ENCODE data around the gene IGHMBP2.
"Not testable (repeated sequence)": the region's sequence is repeated elsewhere in the genome, so short reads cannot be mapped to it uniquely, and the experiment has no call there.

The IGHMBP2 gene

DNA sequence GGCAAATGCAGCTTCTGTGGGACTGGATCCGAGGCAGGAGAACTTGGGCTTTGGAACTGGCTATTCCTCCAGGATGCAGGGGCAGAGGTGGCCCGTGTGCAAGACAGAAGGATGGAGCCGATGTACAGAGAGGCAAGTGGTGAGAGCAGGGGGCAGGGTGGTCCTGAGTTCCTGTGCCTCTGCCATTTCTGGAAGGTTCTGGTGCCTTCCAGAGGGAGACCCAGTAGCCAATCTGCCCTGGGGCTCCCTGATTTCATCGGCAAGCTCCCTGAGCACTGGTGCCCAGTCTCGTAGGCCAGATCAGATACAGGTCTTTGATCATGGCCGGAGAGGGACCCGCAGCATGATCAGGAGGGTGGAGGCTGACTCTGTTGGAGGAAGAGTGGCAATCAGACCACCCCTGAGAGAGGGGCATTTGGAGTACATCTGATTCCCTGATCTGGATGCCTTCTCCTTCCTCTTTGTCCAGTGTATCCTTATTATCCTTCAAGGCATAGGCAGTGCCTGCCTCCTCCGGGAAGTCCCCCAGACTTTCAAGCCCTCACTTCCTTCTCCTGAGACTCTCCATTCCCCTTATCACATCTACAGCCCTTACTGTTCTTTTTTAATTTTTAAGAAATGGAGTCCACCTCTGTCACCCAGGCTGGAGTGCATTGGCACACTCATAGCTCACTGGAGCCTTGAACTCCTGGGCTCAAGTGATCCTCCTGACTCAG is 67.4 kb downstream of the IGHMBP2 start:
- no peaks in the 10 kb centered on the region for H3K27me3 ChIP-seq (ENCODE audit: low read depth, low read length)
- peaks cover 0 to 9% of the 10 kb centered on the region in 2 donors for H3K4me1 ChIP-seq (ENCODE audit: control insufficient read depth in 1 of 2, insufficient read depth in 2 of 2, low read length in 2 of 2)
- H3K27ac ChIP-seq (ENCODE audit: low read length), result no peak overlapping the region
- no peaks in the 10 kb centered on the region for H3K9me3 ChIP-seq (ENCODE audit: control insufficient read depth in 1 of 2, low read length in 2 of 2)
- H3K4me3 ChIP-seq (ENCODE audit: low read depth in 1 of 2, low read length in 2 of 2), result no peak overlapping the region
- no peaks in the 10 kb centered on the region for H3K36me3 ChIP-seq (ENCODE audit: control insufficient read depth in 1 of 2, insufficient read depth in 2 of 2, low read length in 2 of 2)

- Histone ChIP-seq H3K27me3 (ENCODE audit: low read depth, low read length) (no peaks in the 10 kb centered on the region), H3K4me3 (ENCODE audit: low read depth in 1 of 2, low read length in 2 of 2) (no peak overlapping the region), H3K4me1 (ENCODE audit: control insufficient read depth in 1 of 2, insufficient read depth in 2 of 2, low read length in 2 of 2) (peaks cover 0 to 9% of the 10 kb centered on the region in 2 donors), H3K9me3 (ENCODE audit: control insufficient read depth in 1 of 2, low read length in 2 of 2) (no peaks in the 10 kb centered on the region), H3K36me3 (ENCODE audit: control insufficient read depth in 1 of 2, insufficient read depth in 2 of 2, low read length in 2 of 2) (no peaks in the 10 kb centered on the region), H3K27ac (ENCODE audit: low read length) (no peak overlapping the region)
These were observed 69.5 kb downstream of the IGHMBP2 start for GRCh38 chr11:68973219-68973618.

DNA sequence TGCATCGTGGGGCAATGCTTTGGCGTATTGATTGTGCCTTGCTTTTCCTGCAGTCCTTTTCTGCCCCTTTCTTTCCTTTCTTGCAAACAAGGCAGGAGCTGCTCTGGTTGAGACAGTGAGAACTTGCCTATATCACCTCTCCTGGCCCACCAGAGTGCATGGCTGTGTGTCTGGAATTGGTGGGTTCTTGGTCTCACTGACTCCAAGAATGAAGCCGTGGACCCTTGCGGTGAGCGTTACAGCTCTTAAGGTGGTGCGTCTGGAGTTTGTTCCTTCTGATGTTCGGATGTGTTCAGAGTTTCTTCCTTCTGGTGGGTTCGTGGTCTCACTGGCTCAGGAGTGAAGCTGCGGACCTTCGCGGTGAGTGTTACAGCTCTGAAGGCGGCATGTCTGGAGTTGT is 70.0 kb downstream of the IGHMBP2 start:
- H3K27ac ChIP-seq (ENCODE audit: low read length); H3K9me3 ChIP-seq (ENCODE audit: control insufficient read depth in 1 of 2, low read length in 2 of 2); H3K36me3 ChIP-seq (ENCODE audit: control insufficient read depth in 1 of 2, insufficient read depth in 2 of 2, low read length in 2 of 2); H3K4me1 ChIP-seq (ENCODE audit: control insufficient read depth in 1 of 2, insufficient read depth in 2 of 2, low read length in 2 of 2); H3K4me3 ChIP-seq (ENCODE audit: low read depth in 1 of 2, low read length in 2 of 2); H3K27me3 ChIP-seq (ENCODE audit: low read depth, low read length): not testable (repeated sequence)

DNA sequence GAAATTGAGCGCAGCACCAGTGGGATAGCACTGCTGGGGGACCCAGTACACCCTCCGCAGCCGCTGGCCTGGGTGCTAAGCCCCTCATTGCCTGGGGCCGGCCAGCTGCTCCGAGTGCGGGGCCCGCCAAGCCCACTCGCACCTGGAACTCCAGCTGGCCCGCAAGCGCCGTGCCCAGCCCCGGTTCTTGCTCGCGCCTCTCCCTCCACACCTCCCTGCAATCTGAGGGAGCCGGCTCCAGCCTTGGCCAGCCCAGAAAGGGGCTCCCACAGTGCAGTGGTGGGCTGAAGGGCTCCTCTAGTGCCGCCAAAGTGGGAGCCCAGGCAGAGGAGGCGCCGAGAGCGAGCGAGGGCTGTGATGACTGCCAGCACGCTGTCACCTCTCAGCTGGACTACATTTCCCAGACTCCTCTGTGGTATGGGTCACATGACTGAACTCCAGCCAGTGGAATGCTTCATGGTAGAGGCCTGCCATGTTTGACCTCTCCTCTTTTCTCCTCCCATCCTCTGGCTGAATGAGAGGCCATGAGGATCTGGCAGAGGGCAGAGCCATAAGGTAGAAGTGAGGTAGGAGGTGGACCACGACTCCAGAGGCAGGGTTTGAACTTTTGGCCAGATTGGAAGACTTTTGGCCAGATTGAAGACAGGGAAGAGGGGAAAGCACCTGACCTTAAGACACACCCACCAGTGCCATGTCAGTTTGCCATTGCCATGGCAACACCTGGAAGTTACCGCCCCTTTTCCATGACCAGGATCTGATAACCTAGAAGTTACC is 70.9 kb downstream of the IGHMBP2 start:
- Histone ChIP-seq H3K4me3 (ENCODE audit: low read depth in 1 of 2, low read length in 2 of 2) (no peak overlapping the region), H3K27ac (ENCODE audit: low read length) (no peak overlapping the region)

DNA sequence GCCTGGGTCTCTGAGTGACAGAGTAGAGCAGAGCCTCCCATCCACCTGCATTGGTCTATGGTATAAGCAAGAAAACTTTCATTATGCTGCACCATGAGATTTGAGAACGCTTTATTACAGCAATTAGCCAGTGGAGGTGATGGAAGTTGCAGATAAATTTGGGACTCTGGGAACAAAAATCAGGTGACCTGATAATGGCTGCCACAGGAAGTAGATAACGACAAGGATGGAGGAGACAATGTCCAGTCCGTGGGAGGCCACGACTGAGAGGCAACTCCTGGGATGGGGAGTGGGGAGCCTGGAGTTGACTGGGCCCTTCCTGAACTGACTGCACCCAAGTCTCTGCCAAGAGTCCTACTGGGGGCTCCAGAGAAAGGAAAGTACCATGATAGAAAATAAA is 72.4 kb downstream of the IGHMBP2 start:
- Histone ChIP-seq H3K36me3 (ENCODE audit: control insufficient read depth in 1 of 2, insufficient read depth in 2 of 2, low read length in 2 of 2) (no peaks in the 10 kb centered on the region), H3K4me1 (ENCODE audit: control insufficient read depth in 1 of 2, insufficient read depth in 2 of 2, low read length in 2 of 2) (peaks cover 0 to 9% of the 10 kb centered on the region in 2 donors), H3K27me3 (ENCODE audit: low read depth, low read length) (no peaks in the 10 kb centered on the region), H3K27ac (ENCODE audit: low read length) (no peak overlapping the region), H3K9me3 (ENCODE audit: control insufficient read depth in 1 of 2, low read length in 2 of 2) (no peaks in the 10 kb centered on the region), H3K4me3 (ENCODE audit: low read depth in 1 of 2, low read length in 2 of 2) (no peak overlapping the region)

More for the DNA sequence above, 70.9 kb downstream of the IGHMBP2 start:
- Histone ChIP-seq H3K9me3 (ENCODE audit: control insufficient read depth in 1 of 2, low read length in 2 of 2) (no peaks in the 10 kb centered on the region), H3K4me1 (ENCODE audit: control insufficient read depth in 1 of 2, insufficient read depth in 2 of 2, low read length in 2 of 2) (peaks cover 0 to 9% of the 10 kb centered on the region in 2 donors), H3K36me3 (ENCODE audit: control insufficient read depth in 1 of 2, insufficient read depth in 2 of 2, low read length in 2 of 2) (no peaks in the 10 kb centered on the region), H3K27me3 (ENCODE audit: low read depth, low read length) (no peaks in the 10 kb centered on the region)

DNA sequence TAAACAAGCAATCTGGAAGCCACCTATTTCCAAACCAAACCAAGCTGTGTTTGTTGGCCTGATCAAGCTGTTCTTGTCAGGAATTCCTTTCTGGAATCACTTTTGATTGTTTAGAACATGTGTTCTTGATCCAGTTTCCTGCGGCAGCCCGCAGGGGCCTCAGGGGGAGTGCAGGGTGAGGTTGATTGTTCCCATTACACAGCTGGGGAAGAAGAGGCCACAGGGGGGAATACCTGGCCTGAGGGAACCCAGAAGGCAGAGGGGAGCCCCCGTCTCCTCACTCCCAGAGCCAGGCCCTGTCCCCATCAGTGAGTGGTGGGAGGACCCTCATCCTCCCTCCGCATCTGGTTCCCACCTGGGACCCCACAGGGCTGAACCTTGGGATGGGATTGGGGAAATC is 72.9 kb downstream of the IGHMBP2 start:
- Histone ChIP-seq H3K27ac (ENCODE audit: low read length) (no peak overlapping the region), H3K27me3 (ENCODE audit: low read depth, low read length) (no peaks in the 10 kb centered on the region), H3K36me3 (ENCODE audit: control insufficient read depth in 1 of 2, insufficient read depth in 2 of 2, low read length in 2 of 2) (no peaks in the 10 kb centered on the region), H3K4me1 (ENCODE audit: control insufficient read depth in 1 of 2, insufficient read depth in 2 of 2, low read length in 2 of 2) (peaks cover 0 to 9% of the 10 kb centered on the region in 2 donors), H3K4me3 (ENCODE audit: low read depth in 1 of 2, low read length in 2 of 2) (no peak overlapping the region), H3K9me3 (ENCODE audit: control insufficient read depth in 1 of 2, low read length in 2 of 2) (no peaks in the 10 kb centered on the region)

- H3K27ac ChIP-seq (ENCODE audit: low read length), result no peak overlapping the region
These were observed 74.3 kb downstream of the IGHMBP2 start for GRCh38 chr11:68977781-68978625.

DNA sequence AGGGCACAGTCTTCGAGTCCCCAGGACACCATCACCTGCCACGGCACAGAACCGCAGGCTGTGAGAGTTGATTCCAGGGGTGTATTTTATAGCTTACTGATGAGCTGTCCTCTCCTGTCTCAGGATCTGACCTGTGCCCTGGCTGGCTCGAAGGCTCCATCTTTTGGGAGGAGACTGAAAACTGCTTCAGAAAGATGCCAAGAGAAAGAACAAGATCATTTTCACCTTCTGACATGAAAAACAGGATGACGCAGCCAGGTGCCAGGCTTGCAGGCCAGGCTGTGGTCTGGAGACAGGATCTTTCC is 74.9 kb downstream of the IGHMBP2 start:
- H3K4me1 ChIP-seq (ENCODE audit: control insufficient read depth in 1 of 2, insufficient read depth in 2 of 2, low read length in 2 of 2), result peaks cover 0 to 2% of the 10 kb centered on the region in 2 donors
- no peak overlapping the region for H3K27ac ChIP-seq (ENCODE audit: low read length)
- no peaks in the 10 kb centered on the region for H3K36me3 ChIP-seq (ENCODE audit: control insufficient read depth in 1 of 2, insufficient read depth in 2 of 2, low read length in 2 of 2)
- no peak overlapping the region for H3K4me3 ChIP-seq (ENCODE audit: low read depth in 1 of 2, low read length in 2 of 2)
- H3K27me3 ChIP-seq (ENCODE audit: low read depth, low read length), result no peaks in the 10 kb centered on the region
- peaks cover 0 to 3% of the 10 kb centered on the region in 2 donors for H3K9me3 ChIP-seq (ENCODE audit: control insufficient read depth in 1 of 2, low read length in 2 of 2)

More at GRCh38 chr11:68977781-68978625, 74.3 kb downstream of the IGHMBP2 start:
- Histone ChIP-seq H3K27me3 (ENCODE audit: low read depth, low read length) (no peaks in the 10 kb centered on the region), H3K4me1 (ENCODE audit: control insufficient read depth in 1 of 2, insufficient read depth in 2 of 2, low read length in 2 of 2) (peaks cover 0 to 7% of the 10 kb centered on the region in 2 donors), H3K9me3 (ENCODE audit: control insufficient read depth in 1 of 2, low read length in 2 of 2) (peaks cover 0 to 3% of the 10 kb centered on the region in 2 donors), H3K4me3 (ENCODE audit: low read depth in 1 of 2, low read length in 2 of 2) (no peak overlapping the region), H3K36me3 (ENCODE audit: control insufficient read depth in 1 of 2, insufficient read depth in 2 of 2, low read length in 2 of 2) (no peaks in the 10 kb centered on the region)

DNA sequence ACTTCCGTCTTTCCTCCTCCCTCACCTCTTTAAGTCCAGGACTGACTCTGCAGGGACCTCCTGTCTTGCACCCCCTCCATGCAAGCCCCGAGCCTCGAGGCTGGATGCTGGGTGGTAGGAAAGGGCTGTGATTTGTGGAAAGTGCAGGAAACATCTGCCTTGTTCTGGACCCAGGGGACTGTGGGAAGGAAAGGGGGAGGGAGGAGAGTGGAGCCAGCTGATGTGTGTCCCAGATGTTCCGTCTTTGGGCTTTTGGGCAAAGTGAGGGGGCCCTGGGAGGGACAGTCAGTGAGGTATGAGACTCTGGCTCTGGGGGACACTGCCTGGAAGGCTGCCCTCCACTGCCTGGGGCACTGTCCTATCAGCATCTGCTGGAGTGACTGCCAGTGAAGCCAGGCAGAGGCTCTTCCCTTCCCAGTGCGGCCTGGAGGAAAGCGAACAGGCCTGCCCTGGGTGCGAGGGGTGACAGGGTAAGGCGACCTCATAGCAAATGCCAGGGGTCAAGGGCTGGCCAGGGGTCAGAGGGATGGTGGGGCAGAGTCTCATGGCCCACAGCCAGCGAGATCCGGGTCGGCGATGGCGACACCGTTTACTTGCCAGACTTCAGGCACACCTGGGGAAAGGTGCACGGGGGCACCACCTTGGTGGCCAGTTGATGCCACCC is 75.4 kb downstream of the IGHMBP2 start:
- H3K27me3 ChIP-seq (ENCODE audit: low read depth, low read length), result no peaks in the 10 kb centered on the region
- no peaks in the 10 kb centered on the region for H3K36me3 ChIP-seq (ENCODE audit: control insufficient read depth in 1 of 2, insufficient read depth in 2 of 2, low read length in 2 of 2)
- H3K4me3 ChIP-seq (ENCODE audit: low read depth in 1 of 2, low read length in 2 of 2), result no peak overlapping the region
- peaks cover 0 to 3% of the 10 kb centered on the region in 2 donors for H3K9me3 ChIP-seq (ENCODE audit: control insufficient read depth in 1 of 2, low read length in 2 of 2)
- H3K27ac ChIP-seq (ENCODE audit: low read length), result no peak overlapping the region
- H3K4me1 ChIP-seq (ENCODE audit: control insufficient read depth in 1 of 2, insufficient read depth in 2 of 2, low read length in 2 of 2), result no peaks in the 10 kb centered on the region

DNA sequence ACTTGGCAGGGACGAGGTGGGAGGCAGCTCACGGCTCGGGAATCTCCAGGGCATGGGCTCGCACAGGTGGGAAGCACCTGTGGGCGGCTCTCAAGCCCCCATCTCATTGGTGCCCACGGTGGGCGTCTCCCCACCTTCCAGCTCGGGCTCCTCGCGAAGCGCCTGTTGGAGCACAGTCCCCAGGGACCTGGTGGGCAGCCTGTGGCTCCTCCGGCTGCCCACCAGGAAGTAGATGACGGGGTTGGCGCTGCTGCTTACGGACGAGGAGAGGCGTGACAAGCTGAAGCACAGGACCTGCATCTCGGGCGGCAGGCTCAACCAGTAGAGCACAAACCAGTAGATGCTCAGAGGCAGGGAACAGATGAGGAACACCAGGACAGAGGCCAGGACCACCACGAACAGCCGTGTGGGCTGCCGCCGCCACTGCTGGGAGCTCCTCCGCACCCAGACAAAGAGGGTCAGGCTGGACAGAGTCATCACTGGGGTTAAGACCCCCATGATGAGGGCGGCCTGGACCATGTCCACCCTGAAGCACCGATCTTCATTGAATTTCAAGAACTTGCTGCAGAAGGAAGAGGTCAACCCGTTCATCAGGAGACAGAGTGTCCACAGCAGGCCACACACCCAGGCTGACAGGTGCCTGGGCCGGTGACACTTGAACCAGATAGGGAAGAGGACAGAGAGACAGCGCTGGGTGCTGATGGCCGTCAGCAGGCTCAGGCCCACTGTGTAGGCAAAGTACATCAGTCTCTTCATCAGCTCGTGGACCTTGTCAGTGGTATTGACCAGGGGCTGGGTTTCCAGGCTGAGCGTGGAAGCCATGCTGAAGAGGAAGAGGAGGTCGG is 76.5 kb downstream of the IGHMBP2 start:
- Histone ChIP-seq H3K27me3 (ENCODE audit: low read depth, low read length) (no peaks in the 10 kb centered on the region), H3K36me3 (ENCODE audit: control insufficient read depth in 1 of 2, insufficient read depth in 2 of 2, low read length in 2 of 2) (no peaks in the 10 kb centered on the region), H3K27ac (ENCODE audit: low read length) (no peak overlapping the region), H3K4me3 (ENCODE audit: low read depth in 1 of 2, low read length in 2 of 2) (no peak overlapping the region), H3K9me3 (ENCODE audit: control insufficient read depth in 1 of 2, low read length in 2 of 2) (peaks cover 0 to 3% of the 10 kb centered on the region in 2 donors), H3K4me1 (ENCODE audit: control insufficient read depth in 1 of 2, insufficient read depth in 2 of 2, low read length in 2 of 2) (no peaks in the 10 kb centered on the region)
